OCI-LY1 (cell line): Measurements from ENCODE around the gene CSRNP2.

Experiments
- H2AFZ ChIP-seq: fragments of 200-600 bp; sonication (generic), shearing (Covaris generic); 2 replicates; pipeline ENCODE4 v1.6.0; 2014; ENCODE audit warnings: antibody characterized with exemption, mild to moderate bottlenecking, low read length
- H3F3A ChIP-seq: fragments of 200-600 bp; sonication (generic), shearing (Covaris generic); 2 replicates; pipeline ENCODE4 v1.6.0; 2014; ENCODE audit warnings: mild to moderate bottlenecking, antibody characterized with exemption, low read length, moderate library complexity; ENCODE audit not compliant: insufficient read depth
- H3K27ac ChIP-seq: fragments of 200-600 bp; sonication (generic); 2 replicates; pipeline ENCODE4 v1.5.1; 2014; ENCODE audit warnings: low read length, mixed run types, mild to moderate bottlenecking, low read depth; ENCODE audit not compliant: poor library complexity, severe bottlenecking
- H3K27me3 ChIP-seq: fragments of 200-600 bp; sonication (generic); 2 replicates; pipeline ENCODE4 v1.6.0; 2014; ENCODE audit warnings: antibody characterized with exemption, mild to moderate bottlenecking, low read length, moderate library complexity; ENCODE audit not compliant: insufficient read depth
- H3K36me3 ChIP-seq: fragments of 200-600 bp; sonication (generic); 2 replicates; pipeline ENCODE4 v1.6.1; 2014; ENCODE audit warnings: mild to moderate bottlenecking, antibody characterized with exemption, low read length, moderate library complexity, mixed read lengths; ENCODE audit not compliant: insufficient read depth
- H3K4me1 ChIP-seq: fragments of 200-600 bp; sonication (generic); 2 replicates; pipeline ENCODE4 v1.5.1; 2014; ENCODE audit warnings: mild to moderate bottlenecking, low read length, moderate library complexity; ENCODE audit not compliant: insufficient read depth, severe bottlenecking
- H3K4me2 ChIP-seq: fragments of 200-600 bp; sonication (generic), shearing (Covaris generic); 2 replicates; pipeline ENCODE4 v1.6.1; 2014; ENCODE audit warnings: low read length
- H3K4me3 ChIP-seq: fragments of 200-600 bp; sonication (generic); 2 replicates; pipeline ENCODE4 v1.5.1; 2014; ENCODE audit warnings: low read length, low read depth, mild to moderate bottlenecking, mixed read lengths; ENCODE audit not compliant: poor library complexity, severe bottlenecking
- H3K79me2 ChIP-seq: fragments of 200-600 bp; shearing (Covaris generic); 2 replicates; pipeline ENCODE4 v1.6.1; 2016; ENCODE audit warnings: mixed run types, low read length, mixed read lengths; ENCODE audit not compliant: insufficient read depth
- H3K9ac ChIP-seq: fragments of 200-600 bp; sonication (generic), shearing (Covaris generic); 2 replicates; pipeline ENCODE4 v1.6.1; 2014; ENCODE audit warnings: mild to moderate bottlenecking, low read length, mixed read lengths
- H3K9me2 ChIP-seq: fragments of 200-600 bp; sonication (generic), shearing (Covaris generic); 2 replicates; pipeline ENCODE4 v1.6.1; 2014; ENCODE audit warnings: low read depth, mild to moderate bottlenecking, low read length, mixed read lengths
- H3K9me3 ChIP-seq: fragments of 200-600 bp; shearing (Covaris generic); 2 replicates; pipeline ENCODE4 v1.6.1; 2014; ENCODE audit warnings: low read length, mixed read lengths
- H4K20me1 ChIP-seq: fragments of 200-600 bp; sonication (generic), shearing (Covaris generic); 2 replicates; pipeline ENCODE4 v1.6.0; 2016; ENCODE audit warnings: mild to moderate bottlenecking, low read length; ENCODE audit not compliant: insufficient read depth
- CTCF ChIP-seq: fragments of 200-600 bp; sonication (generic), shearing (Covaris generic); IDR thresholded peaks from 2 replicates; pipeline ENCODE4 v1.5.1; 2017; ENCODE audit warnings: mild to moderate bottlenecking, antibody characterized with exemption, low read length, moderate library complexity, mixed read lengths
- EZH2 ChIP-seq: fragments of 200-600 bp; sonication (generic), shearing (Covaris generic); IDR thresholded peaks from 2 replicates; pipeline ENCODE4 v1.8.0; 2017; ENCODE audit warnings: borderline replicate concordance, mixed run types, mild to moderate bottlenecking, antibody characterized with exemption, low read length, moderate library complexity, mixed read lengths

Gene CSRNP2

GRCh38 chr12:51124504-51124903, 41.1 kb upstream of the CSRNP2 start:
- Histone ChIP-seq H3K4me3 (no peak overlapping the region), H3K9me2 (no peaks in the 10 kb centered on the region), H3K79me2 (no peaks in the 10 kb centered on the region), H3K27me3 (no peaks in the 10 kb centered on the region), H3K9ac (no peak overlapping the region), H3K9me3 (no peaks in the 10 kb centered on the region), H3K36me3 (no peaks in the 10 kb centered on the region), H4K20me1 (no peaks in the 10 kb centered on the region), H2AFZ (no peak overlapping the region), H3K4me1 (peaks cover 5% of the 10 kb centered on the region), H3K27ac (no peak overlapping the region), H3F3A (no peaks in the 10 kb centered on the region), H3K4me2 (no peak overlapping the region)
- TF ChIP-seq CTCF (no peak), EZH2 (no peak)

- Histone ChIP-seq H3K4me1 (no peaks in the 10 kb centered on the region), H3K9me3 (no peaks in the 10 kb centered on the region), H3K79me2 (no peaks in the 10 kb centered on the region), H3K36me3 (no peaks in the 10 kb centered on the region), H3K9me2 (no peaks in the 10 kb centered on the region), H3K27me3 (no peaks in the 10 kb centered on the region), H3K9ac (no peak overlapping the region), H3K27ac (no peak overlapping the region), H3K4me3 (no peak overlapping the region), H3K4me2 (no peak overlapping the region), H2AFZ (no peak overlapping the region), H3F3A (no peaks in the 10 kb centered on the region), H4K20me1 (no peaks in the 10 kb centered on the region)
- TF ChIP-seq EZH2 (no peak), CTCF (no peak)
Measured at GRCh38 chr12:51122844-51123243, 39.4 kb upstream of the CSRNP2 start.

- TF ChIP-seq EZH2 (no peak), CTCF (no peak)
- no peaks in the 10 kb centered on the region for H3K9me3 ChIP-seq
Measured at GRCh38 chr12:51118706-51119105, 35.3 kb upstream of the CSRNP2 start.

More at GRCh38 chr12:51118706-51119105, 35.3 kb upstream of the CSRNP2 start:
- H3K27me3 ChIP-seq, result no peaks in the 10 kb centered on the region
- H4K20me1 ChIP-seq, result no peaks in the 10 kb centered on the region
- no peaks in the 10 kb centered on the region for H3K9me2 ChIP-seq
- H3K4me3 ChIP-seq, result no peak overlapping the region
- H2AFZ ChIP-seq, result no peak overlapping the region
- no peak overlapping the region for H3K4me2 ChIP-seq
- no peaks in the 10 kb centered on the region for H3K79me2 ChIP-seq
- H3K4me1 ChIP-seq, result no peaks in the 10 kb centered on the region
- no peak overlapping the region for H3K9ac ChIP-seq
- no peaks in the 10 kb centered on the region for H3K36me3 ChIP-seq
- no peaks in the 10 kb centered on the region for H3F3A ChIP-seq
- no peak overlapping the region for H3K27ac ChIP-seq
